Panc1 (cell line): ENCODE results near the gene CASTOR1. TPM values are rescaled to one million over a fixed set of nuclear protein-coding genes. Genes with fewer than 3 reads are reported as not detected.

Experiments
- ATAC-seq: fragments of 200-7000 bp; cut with Tn5 transposase; 2 replicates; pipeline ENCODE4 v1.9.1; 2020; ENCODE audit warnings: mild to moderate bottlenecking, moderate library complexity
- BruUV-seq: library from RNA; stranded (reverse); fragments of 400-500 nt; replicated peaks from 2 replicates; lab custom pipeline; 2021; lab: Mats Ljungman, UMichigan
- CTCF ChIA-PET: fragments of 300-600 bp; sonication (Branson Sonifier 250); formaldehyde crosslinking; loops from one replicate; lab custom pipeline; 2022; ENCODE audit warnings: antibody characterized with exemption; lab: Charles Lee
- POLR2A ChIA-PET: fragments of 300-600 bp; sonication (Branson Sonifier 250); formaldehyde crosslinking; loops from one replicate; lab custom pipeline; 2022; ENCODE audit warnings: antibody characterized with exemption; lab: Charles Lee
- DNase-seq: peaks from one replicate; pipeline ENCODE4 v3.0.0-alpha.2; 2010; ENCODE audit warnings: low read depth, low spot score
- H3K27ac ChIP-seq: 2 replicates; pipeline ENCODE4 v1.5.1; 2011; ENCODE audit warnings: mild to moderate bottlenecking, low read length, inconsistent platforms
- H3K27me3 ChIP-seq: fragments of 200-500 bp; sonication (Bioruptor generic); 2 replicates; pipeline ENCODE4 v1.6.0; 2014; ENCODE audit warnings: low read length, inconsistent platforms; ENCODE audit not compliant: control insufficient read depth, insufficient read depth
- H3K36me3 ChIP-seq: fragments of 200-500 bp; sonication (Bioruptor generic); 2 replicates; pipeline ENCODE4 v1.5.1; 2014; ENCODE audit warnings: inconsistent platforms, mild to moderate bottlenecking, low read length, moderate library complexity; ENCODE audit not compliant: control insufficient read depth, insufficient read depth
- H3K4me1 ChIP-seq: 2 replicates; pipeline ENCODE4 v1.5.1; 2011; ENCODE audit warnings: inconsistent platforms, mild to moderate bottlenecking, low read length, moderate library complexity; ENCODE audit not compliant: control insufficient read depth, insufficient read depth
- H3K4me3 ChIP-seq, 2 experiments: 2 replicates each; pipeline ENCODE4 v1.5.1; 2011 to 2012; ENCODE audit warnings: low read depth in 2 of 2, low read length in 2 of 2, mild to moderate bottlenecking in 2 of 2, inconsistent platforms in 1 of 2, moderate library complexity in 1 of 2
- H3K9me3 ChIP-seq: fragments of 200-500 bp; sonication (Bioruptor generic); 2 replicates; pipeline ENCODE4 v1.5.1; 2014; ENCODE audit warnings: low read depth, mild to moderate bottlenecking, inconsistent platforms, low read length, moderate library complexity; ENCODE audit not compliant: control insufficient read depth, insufficient read depth
- POLR2AphosphoS5 ChIP-seq: IDR thresholded peaks from 2 replicates; pipeline ENCODE4 v1.6.1; 2012; ENCODE audit warnings: mild to moderate bottlenecking, low read depth, low read length, moderate library complexity
- REST ChIP-seq, 2 experiments: IDR thresholded peaks; 2 replicates each; pipeline ENCODE4 v1.6.1; 2011 to 2012; ENCODE audit warnings: low read depth in 2 of 2, control low read depth in 1 of 2, low read length in 1 of 2, mild to moderate bottlenecking in 1 of 2, moderate library complexity in 1 of 2; ENCODE audit not compliant: insufficient read depth in 1 of 2
- TCF7L2 ChIP-seq: IDR thresholded peaks from 2 replicates; pipeline ENCODE4 v1.6.1; 2011; ENCODE audit warnings: mild to moderate bottlenecking, low read depth, low read length, inconsistent platforms
- in situ Hi-C: cut with HindIII; loops from 2 replicates; pipeline ENCODE4 v1.10.0; 2016; ENCODE audit warnings: low sequenced_read_pairs, low pct_unique_long_range_greater_than_20kb
- intact Hi-C: fragments of 100-400 bp; cut with micrococcal nuclease; formaldehyde crosslinking; loops from one replicate; pipeline ENCODE4 v1.10.0; 2022; ENCODE audit not compliant: unreplicated experiment
- total RNA-seq: library from RNA; stranded (reverse); gene quantifications from one replicate; pipeline ENCODE4 v1.2.1, GENCODE V29; 2021; ENCODE audit not compliant: unreplicated experiment

CASTOR1 gene
- total RNA-seq, 1 experiment from 2014 or later: 6.7 TPM

DNA sequence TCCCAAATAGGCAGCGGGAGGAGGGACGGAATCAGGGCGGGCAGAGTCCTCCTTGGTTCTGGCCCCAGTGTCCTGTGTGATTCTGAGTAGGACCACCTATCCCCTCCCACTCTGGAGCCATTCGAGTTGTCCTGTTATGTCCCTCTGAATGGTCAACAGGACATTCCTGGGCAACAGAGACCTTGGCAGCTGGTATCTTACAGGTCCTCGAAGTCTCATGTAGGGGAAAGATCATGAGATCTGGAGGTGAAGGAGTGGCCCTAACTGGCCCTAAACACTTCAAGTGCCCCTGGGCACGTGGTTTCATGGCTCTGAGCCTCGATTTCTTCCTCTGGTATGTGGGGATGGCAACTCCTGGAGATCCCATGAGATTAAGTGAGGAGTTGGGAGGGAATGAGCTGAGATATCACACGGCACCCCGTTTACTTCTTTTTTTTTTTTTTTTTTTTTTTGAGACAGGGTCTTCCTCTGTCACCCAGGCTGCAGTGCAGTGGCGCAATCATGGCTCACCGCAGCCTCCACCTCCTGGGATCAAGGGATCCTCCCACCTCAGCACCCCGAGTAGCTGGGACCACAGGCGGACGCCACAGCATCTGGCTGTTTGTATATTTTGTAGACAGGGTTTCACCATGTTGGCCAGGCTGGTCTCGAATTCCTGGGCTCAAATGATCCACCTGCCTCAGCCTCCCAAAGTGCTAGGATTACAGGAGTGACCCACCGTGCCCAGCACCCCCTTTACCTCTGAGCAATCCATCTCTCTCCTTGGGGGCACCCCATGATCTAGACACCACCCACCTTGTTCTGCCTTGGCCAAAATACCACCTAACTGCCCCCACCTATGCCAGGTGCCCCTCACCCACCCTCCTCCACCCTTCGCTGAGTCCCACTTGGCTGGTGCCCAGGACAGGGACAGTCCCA, 49.6 kb downstream of the CASTOR1 start:
- intact Hi-C loops (loop anchor here (5.0 kb wide), 1 partner anchor 132 kb away; no protein-coding TSS in a partner anchor), in situ Hi-C loops (no loop called here)
- H3K36me3 ChIP-seq: no peaks in the 10 kb centered on the region; the same call in 1 of the 2 replicates
- no peak overlapping the region for H3K4me3 ChIP-seq
- H3K27ac ChIP-seq: peak overlapping the region; percentile 95
- DNase-seq: no peak
- TF ChIP-seq REST (IDR thresholded peaks at IDR 0.05; ENCODE audit: insufficient read depth in 1 of 2, low read depth in 2 of 2, low read length in 1 of 2) (no peak), POLR2AphosphoS5 (peak; percentile 57)
- H3K9me3 ChIP-seq: no peaks in the 10 kb centered on the region
- H3K27me3 ChIP-seq: no peaks in the 10 kb centered on the region
- BruUV-seq: no TSS peak
- CTCF ChIA-PET: no interaction called here
- POLR2A ChIA-PET: interaction anchor here (0.6 kb wide), 1 partner anchor 27 kb away, joined by 3 read pairs; no protein-coding TSS in a partner anchor
- peaks cover 85% of the 10 kb centered on the region for H3K4me1 ChIP-seq
- no peak for ATAC-seq

- TF ChIP-seq REST (IDR thresholded peaks at IDR 0.05; ENCODE audit: insufficient read depth in 1 of 2, low read depth in 2 of 2, low read length in 1 of 2): no peak
- TF ChIP-seq TCF7L2: peak; percentile 68
- no peak; the same call in 1 of the 2 replicates for TF ChIP-seq POLR2AphosphoS5
- intact Hi-C loops: no loop called here
- in situ Hi-C loops: no loop called here
- Histone ChIP-seq H3K27me3 (no peaks in the 10 kb centered on the region), H3K9me3 (no peaks in the 10 kb centered on the region), H3K4me1 (peaks cover 86% of the 10 kb centered on the region), H3K4me3 (no peak overlapping the region), H3K27ac (peak overlapping the region; percentile 95), H3K36me3 (no peaks in the 10 kb centered on the region)
- ATAC-seq: peak; percentile 71
- BruUV-seq: no TSS peak
- ChIA-PET POLR2A (interaction anchor here (0.5 to 0.6 kb wide), 2 partner anchors 21 to 26 kb away, joined by 3 read pairs; no protein-coding TSS in a partner anchor), CTCF (no interaction called here)
- no peak for DNase-seq
Measured at GRCh38 chr22:30238661-30239487, 50.4 kb downstream of the CASTOR1 start.
